ENCODE measurements around the gene KLHL17.

DNA sequence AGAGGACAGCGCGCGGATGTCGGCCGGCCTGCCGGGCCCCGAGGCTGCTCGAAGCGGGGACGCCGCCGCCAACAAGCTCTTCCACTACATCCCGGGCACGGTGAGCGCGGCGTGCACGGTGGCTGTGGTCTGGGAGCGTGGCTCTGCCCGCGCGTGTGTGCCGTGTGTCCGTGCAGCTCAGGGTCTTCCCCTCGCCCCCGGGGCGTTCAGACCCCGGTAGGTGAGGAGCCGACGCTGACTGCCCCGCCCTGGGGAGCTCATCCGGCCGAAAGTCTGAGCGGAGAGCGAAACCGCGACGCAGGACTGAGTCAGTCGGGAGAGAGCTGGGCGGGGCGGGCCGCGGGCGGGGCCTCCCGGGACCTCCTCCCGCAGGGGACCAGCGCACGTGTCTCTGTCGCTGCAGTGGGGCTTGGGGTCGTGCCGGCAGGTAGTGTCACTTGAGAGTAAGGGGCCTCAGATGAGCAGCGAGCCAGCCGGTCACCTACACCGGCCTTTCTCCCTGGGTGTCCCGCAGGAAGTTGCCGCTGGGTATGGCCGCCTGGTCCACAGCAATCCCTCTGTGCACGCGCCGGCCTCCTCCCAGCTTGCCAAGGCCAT lies 6.4 kb downstream of the KLHL17 start:
- TF ChIP-seq, protein P1, sequence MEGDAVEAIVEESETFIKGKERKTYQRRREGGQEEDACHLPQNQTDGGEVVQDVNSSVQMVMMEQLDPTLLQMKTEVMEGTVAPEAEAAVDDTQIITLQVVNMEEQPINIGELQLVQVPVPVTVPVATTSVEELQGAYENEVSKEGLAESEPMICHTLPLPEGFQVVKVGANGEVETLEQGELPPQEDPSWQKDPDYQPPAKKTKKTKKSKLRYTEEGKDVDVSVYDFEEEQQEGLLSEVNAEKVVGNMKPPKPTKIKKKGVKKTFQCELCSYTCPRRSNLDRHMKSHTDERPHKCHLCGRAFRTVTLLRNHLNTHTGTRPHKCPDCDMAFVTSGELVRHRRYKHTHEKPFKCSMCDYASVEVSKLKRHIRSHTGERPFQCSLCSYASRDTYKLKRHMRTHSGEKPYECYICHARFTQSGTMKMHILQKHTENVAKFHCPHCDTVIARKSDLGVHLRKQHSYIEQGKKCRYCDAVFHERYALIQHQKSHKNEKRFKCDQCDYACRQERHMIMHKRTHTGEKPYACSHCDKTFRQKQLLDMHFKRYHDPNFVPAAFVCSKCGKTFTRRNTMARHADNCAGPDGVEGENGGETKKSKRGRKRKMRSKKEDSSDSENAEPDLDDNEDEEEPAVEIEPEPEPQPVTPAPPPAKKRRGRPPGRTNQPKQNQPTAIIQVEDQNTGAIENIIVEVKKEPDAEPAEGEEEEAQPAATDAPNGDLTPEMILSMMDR (IDR thresholded peaks at IDR 0.05), result no peak
- no peak for TF ChIP-seq TCF7L2 (IDR thresholded peaks at IDR 0.05; ENCODE audit: low read depth, low read length)
